NCI-H2196 treated with DMSO at 0.1 percent for 48 hours (cell line): ENCODE data around the gene SGMS1.

Experiments used
- DNase-seq: peaks from one replicate; lab custom pipeline; 2025; ENCODE audit not compliant: unreplicated experiment; lab: John Stamatoyannopoulos, UW

Gene SGMS1

GRCh38 chr10:50613150-50613549 is 10.6 kb downstream of the SGMS1 start:
- no peak for DNase-seq

GRCh38 chr10:50610368-50610767 is 13.4 kb downstream of the SGMS1 start:
- DNase-seq = no peak

DNA sequence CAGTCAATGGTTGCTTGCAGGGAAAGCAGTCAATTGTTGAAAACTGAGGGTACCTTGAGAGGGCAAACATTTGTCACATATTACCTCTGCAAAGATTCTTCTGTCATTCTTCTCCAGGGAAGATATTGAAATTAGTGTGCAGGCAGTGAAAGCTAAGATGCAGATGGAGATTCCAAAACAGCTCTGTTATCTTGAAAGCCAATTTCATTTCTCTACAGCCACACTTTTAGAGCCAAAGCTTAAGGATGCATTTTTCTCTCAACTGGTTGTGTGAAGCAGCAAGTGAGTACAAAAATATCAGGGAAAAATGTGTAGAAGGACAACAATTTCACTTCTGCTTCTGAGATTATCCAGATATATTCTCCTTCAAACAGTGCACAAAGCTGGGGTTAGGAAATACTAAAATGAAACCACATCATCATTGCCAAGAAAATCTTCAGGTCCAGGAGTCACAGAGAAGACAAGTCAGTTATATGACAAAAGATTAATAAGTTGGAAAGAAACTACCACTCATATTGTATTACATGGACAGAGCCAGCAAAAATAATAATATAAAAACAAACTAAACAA is 16.3 kb downstream of the SGMS1 start:
- DNase-seq = no peak

GRCh38 chr10:50605951-50606270 is 17.8 kb downstream of the SGMS1 start:
- DNase-seq = no peak

GRCh38 chr10:50605269-50605950 is 18.3 kb downstream of the SGMS1 start:
- DNase-seq = no peak

DNA sequence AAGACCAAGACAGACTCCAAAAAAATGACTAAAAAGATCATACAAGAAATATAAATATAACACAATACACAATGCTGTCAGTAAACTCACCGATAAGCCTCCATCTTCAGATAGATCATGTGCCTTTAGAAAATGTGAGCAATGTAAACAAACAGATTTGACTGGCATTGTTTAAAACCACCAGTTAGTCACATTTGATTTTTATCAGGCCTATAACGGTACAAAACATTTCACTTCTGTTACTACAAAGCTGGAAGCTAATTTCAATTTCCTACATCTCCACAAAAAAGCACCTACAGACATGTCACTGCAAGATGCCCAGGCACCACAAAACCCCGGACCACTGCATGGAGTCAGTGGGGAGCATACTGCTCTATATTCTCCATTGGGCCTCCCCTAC is 18.9 kb downstream of the SGMS1 start:
- no peak for DNase-seq

DNA sequence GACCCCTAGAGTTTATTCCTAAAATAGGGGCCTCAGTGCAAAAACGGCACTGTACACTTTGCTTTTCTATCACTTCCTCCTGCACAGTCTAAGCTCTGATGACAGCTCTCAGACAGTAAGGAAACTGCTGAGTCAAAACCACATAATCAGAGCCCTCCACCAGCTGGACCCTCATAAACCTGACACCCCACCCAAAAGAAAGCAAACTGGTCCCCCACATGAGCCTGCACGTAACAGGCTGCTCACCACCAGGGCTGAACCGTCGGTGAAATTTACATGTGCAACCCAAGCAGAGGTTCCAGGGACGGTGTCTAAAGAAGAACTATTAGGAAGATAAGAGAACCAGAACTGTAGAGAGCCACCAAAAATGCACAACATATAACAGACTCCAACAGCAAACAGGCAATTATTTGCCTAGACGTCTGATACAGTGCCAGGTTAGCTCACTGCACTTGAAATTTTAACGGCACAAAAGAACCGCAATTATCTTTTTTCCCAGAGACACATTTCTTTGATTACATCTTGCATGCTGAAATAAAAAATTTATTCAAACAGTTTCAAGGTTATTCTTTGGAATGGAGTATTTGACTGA is 19.6 kb downstream of the SGMS1 start:
- no peak for DNase-seq

DNA sequence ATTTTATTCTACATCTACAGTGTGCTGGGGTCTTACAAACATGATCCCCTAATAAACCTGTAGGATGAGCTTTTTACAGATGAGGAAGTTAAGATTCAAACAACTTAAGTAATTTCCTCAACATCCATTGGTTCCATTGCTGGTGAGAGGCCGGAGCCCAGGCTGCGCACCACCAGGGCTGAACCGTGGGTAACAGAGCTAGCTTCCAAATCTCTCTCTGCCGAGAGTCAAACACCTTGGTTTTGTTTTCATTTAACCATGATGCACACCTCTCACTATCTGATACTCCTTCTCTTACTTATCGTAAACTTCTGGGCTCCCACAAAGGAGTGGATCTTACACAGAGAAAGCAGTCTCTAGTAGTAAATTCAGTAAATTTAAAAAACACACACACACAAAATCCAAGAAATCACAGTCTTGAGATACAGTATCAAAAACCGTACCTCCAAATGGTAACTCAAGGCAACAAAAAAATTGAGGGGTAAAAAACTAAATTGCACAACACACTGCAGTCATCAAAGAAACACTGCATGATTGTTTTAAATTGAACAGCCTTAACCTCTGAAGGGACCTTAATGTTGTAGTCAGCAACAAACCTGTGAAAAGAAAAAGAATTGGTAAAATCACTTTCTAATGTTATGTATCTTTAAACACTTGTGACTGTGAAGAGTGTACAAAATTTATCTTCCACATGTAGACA is 20.5 kb downstream of the SGMS1 start:
- no peak for DNase-seq

DNA sequence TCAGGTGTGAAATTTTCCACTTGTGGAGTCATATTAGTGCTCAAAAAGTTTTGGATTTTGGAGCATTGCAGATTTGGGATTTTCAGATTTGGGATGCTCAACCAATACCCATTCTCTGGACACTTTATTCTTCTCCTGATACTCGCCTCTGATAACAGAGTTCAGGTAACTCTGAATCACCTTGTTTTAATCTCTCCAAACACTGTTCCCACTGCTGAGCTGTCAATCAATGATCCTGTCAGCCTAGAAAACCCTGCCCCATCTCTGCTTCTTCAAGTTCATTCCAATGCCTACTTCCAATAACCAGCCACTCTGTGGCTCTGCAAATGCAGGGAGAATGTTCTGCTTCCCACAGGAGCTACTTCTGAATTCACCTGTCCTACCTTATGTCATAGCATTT is 21.8 kb downstream of the SGMS1 start:
- DNase-seq = no peak

DNA sequence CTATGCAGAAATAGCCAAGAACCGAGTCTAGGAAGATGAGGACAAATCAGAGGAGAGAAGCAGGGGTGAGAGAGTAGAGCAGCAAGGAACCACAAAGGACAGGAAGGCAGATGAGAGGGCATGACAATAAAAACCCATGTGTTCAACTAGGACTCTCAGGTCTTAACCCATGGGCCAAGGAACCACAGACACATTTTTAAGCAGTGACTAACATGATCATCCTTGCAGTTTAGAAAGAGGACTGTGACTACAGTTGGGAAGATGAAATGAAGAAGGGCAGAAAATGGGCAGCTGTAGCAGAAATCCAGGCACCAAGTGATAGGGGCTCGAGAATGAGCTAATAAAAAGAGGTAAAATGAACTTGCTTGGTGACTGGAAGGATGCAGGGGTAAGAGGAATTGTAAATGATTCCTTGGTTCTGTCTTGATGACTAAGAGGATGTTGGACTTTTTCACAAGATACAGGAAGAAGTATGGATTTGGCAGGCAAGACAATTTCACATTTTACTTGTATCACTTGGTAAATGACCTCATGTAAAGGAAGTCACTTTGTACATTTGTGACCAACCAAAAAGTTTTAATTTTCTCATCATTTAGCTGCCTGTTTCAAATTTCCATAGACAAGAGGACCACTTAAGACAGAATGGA is 22.8 kb downstream of the SGMS1 start:
- DNase-seq = no peak

DNA sequence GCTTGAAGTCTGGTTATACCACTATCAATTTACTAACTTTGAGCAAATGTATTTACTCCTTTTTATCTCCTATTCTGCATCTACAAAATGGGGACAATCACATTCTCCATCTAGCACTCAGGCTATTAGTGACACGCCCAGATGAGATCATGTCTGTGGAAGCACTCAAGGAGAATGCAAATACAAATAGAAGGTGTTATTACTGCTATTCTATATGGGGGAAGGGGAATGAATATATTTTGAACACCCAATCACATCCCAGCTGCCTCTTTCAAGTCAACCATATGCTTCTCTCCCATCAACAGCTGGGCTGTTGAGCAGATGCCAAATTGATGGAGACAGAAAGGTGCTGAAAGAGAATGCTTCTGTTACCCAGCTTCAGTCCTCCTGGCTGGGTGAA is 23.5 kb downstream of the SGMS1 start:
- DNase-seq = no peak

DNA sequence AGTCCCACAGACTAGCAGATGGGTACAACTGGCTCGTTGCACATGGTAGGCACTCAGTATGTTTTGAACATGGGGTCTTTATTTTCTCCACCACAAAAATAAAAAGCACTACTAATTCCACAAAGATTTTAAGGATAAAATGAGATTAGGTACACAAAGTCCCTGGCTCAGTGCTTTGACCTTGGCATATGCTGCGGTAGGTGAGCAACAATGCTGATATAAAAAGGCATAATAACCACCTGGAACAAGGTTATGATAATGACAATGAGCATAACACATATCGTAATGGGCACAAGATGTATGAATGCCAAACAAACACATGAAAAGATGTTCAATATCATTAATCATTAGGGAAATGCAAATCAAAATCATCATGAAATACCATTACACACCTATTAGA is 26.9 kb downstream of the SGMS1 start:
- DNase-seq = no peak

- no peak for DNase-seq
These were observed 27.3 kb downstream of the SGMS1 start for GRCh38 chr10:50596456-50596855.

DNA sequence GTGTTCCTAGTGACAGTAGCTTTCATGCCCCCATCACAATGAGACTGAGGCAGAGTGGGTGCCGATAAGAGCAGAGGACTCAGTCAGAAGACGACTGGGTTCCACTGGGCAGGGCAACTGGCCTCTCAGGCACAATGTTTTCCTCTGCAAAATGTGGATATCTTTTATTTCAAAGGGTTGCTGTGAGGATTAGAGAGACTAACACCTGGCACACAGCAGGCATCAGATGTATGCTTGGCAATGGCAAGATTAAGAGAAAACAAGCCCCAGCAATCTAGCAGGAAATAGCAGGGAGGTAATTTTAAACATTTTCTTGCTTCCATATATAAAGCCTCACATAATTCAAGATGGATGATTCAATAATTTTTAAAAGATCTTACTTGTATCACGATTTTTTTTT is 28.0 kb downstream of the SGMS1 start:
- DNase-seq = no peak

DNA sequence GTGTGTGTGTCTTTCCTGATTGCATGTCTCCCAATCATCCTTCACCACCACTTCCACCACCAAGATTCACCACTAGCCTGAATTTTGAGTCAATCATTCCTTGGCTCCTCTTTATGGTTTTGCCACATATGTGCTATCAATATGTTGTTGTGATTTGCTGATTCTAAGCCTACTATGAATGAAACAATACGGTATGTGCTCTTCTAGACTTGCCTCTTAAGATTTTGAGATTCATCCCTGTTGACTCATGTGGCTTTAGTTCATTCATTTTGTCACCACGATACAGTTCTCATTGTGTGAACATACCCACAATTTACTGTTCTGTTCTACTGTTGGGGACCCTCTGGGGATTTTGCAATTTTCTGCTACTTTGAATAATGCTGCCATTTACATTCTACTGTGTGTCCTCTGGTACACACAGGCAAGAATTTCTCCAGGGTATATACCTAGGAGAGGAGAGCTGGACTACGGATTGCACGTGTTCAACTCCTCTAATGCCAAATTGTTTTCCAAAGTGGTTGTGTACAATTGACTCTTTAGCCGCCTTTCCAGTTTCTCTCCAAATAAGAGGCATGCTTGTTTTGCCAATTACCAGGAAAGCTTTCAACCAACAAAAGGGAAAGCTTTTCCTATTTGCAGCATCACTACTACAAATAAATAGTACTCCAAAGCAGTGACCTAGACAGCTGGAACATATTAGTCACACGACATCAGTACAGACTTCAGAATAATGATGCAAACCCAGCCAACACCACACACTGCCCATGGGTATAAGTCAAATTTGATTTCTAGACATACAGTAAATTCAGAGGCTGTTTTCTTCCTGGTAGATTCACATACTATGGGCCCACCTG is 30.0 kb downstream of the SGMS1 start:
- DNase-seq = no peak

GRCh38 chr10:50592961-50593418 is 30.8 kb downstream of the SGMS1 start:
- DNase-seq = no peak

- DNase-seq = no peak
These were observed 32.8 kb downstream of the SGMS1 start for GRCh38 chr10:50590935-50591334.

DNA sequence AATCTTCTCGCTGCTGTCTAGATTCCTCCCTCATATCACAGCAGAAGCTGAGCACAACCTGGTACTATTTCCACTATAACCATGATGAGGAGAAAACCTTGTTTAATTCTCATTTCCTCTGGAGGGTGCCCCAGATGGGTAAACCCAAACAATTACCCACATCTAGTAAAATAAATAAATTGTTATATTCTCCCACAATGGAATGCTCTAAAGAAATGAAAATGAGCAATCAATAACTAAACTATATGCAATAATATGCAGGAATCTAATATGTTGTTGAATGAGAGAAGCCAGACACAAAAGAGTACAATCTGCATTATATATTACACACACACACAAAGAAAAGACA is 37.0 kb downstream of the SGMS1 start:
- no peak for DNase-seq

DNA sequence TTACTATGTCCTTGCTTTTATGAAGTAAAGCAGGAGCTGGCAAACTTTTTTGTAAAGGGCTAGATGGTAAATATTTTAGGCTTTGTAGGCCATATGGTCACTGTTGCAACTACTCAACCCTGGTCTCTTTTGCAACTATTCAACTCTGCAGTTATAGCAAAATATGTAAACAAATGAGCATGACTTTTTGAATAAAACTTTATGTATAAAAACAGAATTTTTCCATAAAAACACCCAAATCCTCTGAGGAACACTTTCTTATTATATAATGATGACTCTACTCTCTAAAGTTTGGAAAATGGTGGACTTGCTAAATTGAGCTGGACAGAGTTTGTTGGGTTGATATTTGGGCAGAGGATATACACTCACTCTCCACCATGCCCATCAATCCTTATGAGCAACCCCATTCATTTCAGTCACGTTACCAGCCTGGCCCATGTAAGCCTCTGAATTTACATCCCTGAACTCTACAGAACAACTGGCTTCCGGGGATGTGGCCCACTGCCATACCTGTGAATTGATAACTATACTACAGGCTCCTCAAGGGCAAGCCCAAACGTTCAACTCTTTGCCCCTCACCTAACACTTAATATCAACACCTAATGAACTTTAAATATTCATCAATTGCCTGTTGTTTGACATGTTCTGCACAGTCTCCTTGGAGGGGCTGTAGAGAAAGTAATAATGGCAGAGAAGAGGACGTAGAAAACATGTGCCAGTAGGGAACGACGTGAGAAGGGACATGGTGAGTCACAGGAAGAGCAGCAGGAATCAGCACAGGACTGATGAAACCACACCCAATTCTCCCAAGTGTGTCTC is 37.6 kb downstream of the SGMS1 start:
- no peak for DNase-seq
